PC-3 (cell line): ENCODE results near the gene RAB11A. TPM values are rescaled to one million over a fixed set of nuclear protein-coding genes. Genes with fewer than 3 reads are reported as not detected.

ENCODE experiments used
- ATAC-seq: fragments of 200-7000 bp; cut with Tn5 transposase; 2 replicates; pipeline ENCODE4 v1.9.1; 2020; ENCODE audit warnings: mild to moderate bottlenecking, moderate library complexity
- BruUV-seq: library from RNA; stranded (reverse); fragments of 400-500 nt; replicated peaks from 2 replicates; lab custom pipeline; 2021; lab: Mats Ljungman, UMichigan
- CTCF ChIA-PET: fragments of 300-600 bp; sonication (Branson Sonifier 250); formaldehyde crosslinking; loops from one replicate; lab custom pipeline; 2022; ENCODE audit warnings: antibody characterized with exemption; lab: Charles Lee
- POLR2A ChIA-PET: fragments of 300-600 bp; sonication (Branson Sonifier 250); formaldehyde crosslinking; loops from one replicate; lab custom pipeline; 2022; ENCODE audit warnings: antibody characterized with exemption; ENCODE audit not compliant: unreplicated experiment; lab: Charles Lee
- DNase-seq: peaks from one replicate; pipeline ENCODE4 v3.0.0-alpha.2; 2015
- H2AFZ ChIP-seq: fragments of 300-600 bp; sonication (generic); 2 replicates; pipeline ENCODE4 v1.6.0; 2016; ENCODE audit warnings: antibody characterized with exemption, low read length
- H3F3A ChIP-seq: fragments of 300-600 bp; sonication (generic); one replicate; pipeline ENCODE4 v1.6.0; 2017; ENCODE audit warnings: antibody characterized with exemption, low read length, control low read depth, mild to moderate bottlenecking; ENCODE audit not compliant: unreplicated experiment
- H3K27ac ChIP-seq: fragments of 300-600 bp; sonication (generic); 2 replicates; pipeline ENCODE4 v1.5.1; 2016; ENCODE audit warnings: mild to moderate bottlenecking, low read length
- H3K27me3 ChIP-seq: fragments of 300-600 bp; sonication (generic); 2 replicates; pipeline ENCODE4 v1.6.1; 2016; ENCODE audit warnings: low read length, mixed read lengths
- H3K36me3 ChIP-seq: fragments of 300-600 bp; sonication (generic); 2 replicates; pipeline ENCODE4 v1.6.1; 2016; ENCODE audit warnings: low read depth, mixed run types, low read length, mixed read lengths
- H3K4me1 ChIP-seq: fragments of 300-600 bp; sonication (generic); 2 replicates; pipeline ENCODE4 v1.5.1; 2016; ENCODE audit warnings: low read length; ENCODE audit not compliant: insufficient read depth
- H3K4me2 ChIP-seq: fragments of 300-600 bp; sonication (generic); 2 replicates; pipeline ENCODE4 v1.6.0; 2016; ENCODE audit warnings: low read length
- H3K4me3 ChIP-seq: fragments of 300-600 bp; sonication (generic); 2 replicates; pipeline ENCODE4 v1.5.1; 2016; ENCODE audit warnings: mild to moderate bottlenecking, low read length, mixed read lengths
- H3K79me2 ChIP-seq: fragments of 300-600 bp; sonication (generic); 2 replicates; pipeline ENCODE4 v1.6.1; 2017; ENCODE audit warnings: low read length, mixed read lengths
- H3K9ac ChIP-seq: fragments of 300-600 bp; sonication (generic); 2 replicates; pipeline ENCODE4 v1.6.0; 2016; ENCODE audit warnings: mild to moderate bottlenecking, low read length
- H3K9me2 ChIP-seq: fragments of 300-600 bp; sonication (generic); replicated peaks from 2 replicates; pipeline ENCODE4 v1.6.1; 2016; ENCODE audit warnings: mixed run types, low read length, mixed read lengths
- H3K9me3 ChIP-seq: fragments of 300-600 bp; sonication (generic); 2 replicates; pipeline ENCODE4 v1.6.1; 2016; ENCODE audit warnings: low read length, mixed read lengths
- H4K20me1 ChIP-seq: fragments of 300-600 bp; sonication (generic); 2 replicates; pipeline ENCODE4 v1.6.1; 2016; ENCODE audit warnings: low read length, mixed read lengths
- EZH2 ChIP-seq: fragments of 300-600 bp; sonication (generic); IDR thresholded peaks from one replicate; pipeline ENCODE4 v1.6.1; 2017; ENCODE audit warnings: antibody characterized with exemption, mild to moderate bottlenecking, low read length; ENCODE audit not compliant: unreplicated experiment
- EZH2phosphoT487 ChIP-seq: fragments of 300-600 bp; sonication (generic); IDR thresholded peaks from 2 replicates; pipeline ENCODE4 v1.6.1; 2018; ENCODE audit warnings: mild to moderate bottlenecking, antibody characterized with exemption, low read length, borderline replicate concordance
- intact Hi-C: fragments of 100-400 bp; cut with micrococcal nuclease; formaldehyde crosslinking; loops from 2 replicates; pipeline ENCODE4 v1.9.0; 2023
- total RNA-seq: library from RNA; depleted of rRNA; stranded (reverse); fragments of >200 nt; gene quantifications from 2 replicates; pipeline ENCODE4 v1.2.3, GENCODE V29; 2014
- TF ChIP-seq, protein P1 (sequence below): fragments of 300-600 bp; sonication (generic); conservative IDR thresholded peaks from 2 replicates; pipeline ENCODE4 v1.5.1; 2017; ENCODE audit warnings: antibody characterized with exemption, low read depth, mild to moderate bottlenecking, low read length

The RAB11A gene
- total RNA-seq, 1 experiment from 2014 or later: 171 TPM

DNA sequence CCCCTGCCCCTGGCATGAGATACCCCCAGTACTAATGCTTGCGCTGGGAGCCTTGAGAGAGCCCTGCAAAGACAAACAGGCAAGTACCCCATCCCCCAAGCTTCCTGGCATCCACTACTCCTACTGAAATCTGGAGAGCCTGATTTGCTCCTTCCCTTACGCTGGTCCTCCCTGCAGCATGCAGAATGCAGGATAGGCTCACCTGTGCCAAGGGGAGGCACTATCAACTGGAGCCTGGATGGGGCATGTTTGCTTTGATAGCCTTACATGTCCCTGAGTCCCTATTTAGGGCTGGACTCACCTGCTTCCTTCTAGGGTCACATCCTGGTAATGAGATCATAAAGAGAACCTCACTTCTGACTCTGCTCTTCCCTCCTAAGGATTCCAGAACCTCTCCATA is 42.9 kb downstream of the RAB11A start:
- Histone ChIP-seq H3K79me2 (no peaks in the 10 kb centered on the region), H3K27ac (no peak overlapping the region), H3K36me3 (no peaks in the 10 kb centered on the region), H3K9ac (no peak overlapping the region), H4K20me1 (no peaks in the 10 kb centered on the region), H2AFZ (no peak overlapping the region), H3K9me3 (no peaks in the 10 kb centered on the region), H3K27me3 (no peaks in the 10 kb centered on the region), H3K4me1 (no peaks in the 10 kb centered on the region), H3K4me2 (no peak overlapping the region), H3F3A (no peaks in the 10 kb centered on the region), H3K9me2 (no peaks in the 10 kb centered on the region), H3K4me3 (no peak overlapping the region)
- TF ChIP-seq EZH2phosphoT487: no peak
- ATAC-seq (no peak), DNase-seq (no peak)
- POLR2A ChIA-PET: no interaction called here
- no TSS peak for BruUV-seq
- CTCF ChIA-PET: no interaction called here
- intact Hi-C loops: no loop called here

DNA sequence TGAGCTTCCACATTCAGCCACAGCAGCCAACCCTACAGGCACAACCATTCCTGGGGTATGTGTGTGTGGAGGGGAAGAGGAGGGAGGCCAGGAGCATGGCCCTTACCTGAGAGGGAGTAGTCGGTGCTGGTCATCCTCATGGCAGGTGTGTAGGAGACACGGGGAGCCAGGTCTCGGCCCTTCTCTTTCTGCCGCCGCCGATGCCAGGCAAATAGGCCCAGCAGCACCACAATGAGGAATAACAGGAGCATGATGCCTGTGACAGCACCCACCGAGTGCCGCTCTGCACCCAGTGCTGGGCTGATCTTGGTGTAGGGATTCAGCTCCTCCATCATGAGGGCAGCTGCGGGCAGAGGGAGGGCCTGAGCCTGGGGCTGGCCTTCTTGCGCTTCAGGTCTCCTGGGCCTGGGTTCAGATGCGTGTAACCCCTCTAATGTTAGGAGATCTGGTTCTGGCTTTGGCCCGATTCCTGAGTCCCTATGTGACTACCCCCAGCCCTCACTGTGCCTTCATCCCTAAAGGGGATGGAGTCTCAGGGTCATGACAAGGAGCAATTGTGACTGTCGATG is 44.4 kb downstream of the RAB11A start:
- ChIA-PET POLR2A (no interaction called here), CTCF (no interaction called here)
- no peaks in the 10 kb centered on the region for H3F3A ChIP-seq
- no peak for DNase-seq
- H3K9me2 ChIP-seq: no peaks in the 10 kb centered on the region
- no peaks in the 10 kb centered on the region for H3K27me3 ChIP-seq
- TF ChIP-seq, protein P1, sequence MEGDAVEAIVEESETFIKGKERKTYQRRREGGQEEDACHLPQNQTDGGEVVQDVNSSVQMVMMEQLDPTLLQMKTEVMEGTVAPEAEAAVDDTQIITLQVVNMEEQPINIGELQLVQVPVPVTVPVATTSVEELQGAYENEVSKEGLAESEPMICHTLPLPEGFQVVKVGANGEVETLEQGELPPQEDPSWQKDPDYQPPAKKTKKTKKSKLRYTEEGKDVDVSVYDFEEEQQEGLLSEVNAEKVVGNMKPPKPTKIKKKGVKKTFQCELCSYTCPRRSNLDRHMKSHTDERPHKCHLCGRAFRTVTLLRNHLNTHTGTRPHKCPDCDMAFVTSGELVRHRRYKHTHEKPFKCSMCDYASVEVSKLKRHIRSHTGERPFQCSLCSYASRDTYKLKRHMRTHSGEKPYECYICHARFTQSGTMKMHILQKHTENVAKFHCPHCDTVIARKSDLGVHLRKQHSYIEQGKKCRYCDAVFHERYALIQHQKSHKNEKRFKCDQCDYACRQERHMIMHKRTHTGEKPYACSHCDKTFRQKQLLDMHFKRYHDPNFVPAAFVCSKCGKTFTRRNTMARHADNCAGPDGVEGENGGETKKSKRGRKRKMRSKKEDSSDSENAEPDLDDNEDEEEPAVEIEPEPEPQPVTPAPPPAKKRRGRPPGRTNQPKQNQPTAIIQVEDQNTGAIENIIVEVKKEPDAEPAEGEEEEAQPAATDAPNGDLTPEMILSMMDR: no peak
- TF ChIP-seq EZH2: no peak
- no peak for TF ChIP-seq EZH2phosphoT487
- BruUV-seq: no TSS peak
- no peaks in the 10 kb centered on the region for H3K36me3 ChIP-seq
- ATAC-seq: no peak
- no peak overlapping the region for H2AFZ ChIP-seq
- H3K4me1 ChIP-seq: no peaks in the 10 kb centered on the region
- no peak overlapping the region for H3K4me2 ChIP-seq
- no peak overlapping the region for H3K27ac ChIP-seq
- H3K9me3 ChIP-seq: no peaks in the 10 kb centered on the region
- no peak overlapping the region for H3K9ac ChIP-seq
- H3K79me2 ChIP-seq: no peaks in the 10 kb centered on the region
- intact Hi-C loops: no loop called here
- H3K4me3 ChIP-seq: no peak overlapping the region
- H4K20me1 ChIP-seq: no peaks in the 10 kb centered on the region

DNA sequence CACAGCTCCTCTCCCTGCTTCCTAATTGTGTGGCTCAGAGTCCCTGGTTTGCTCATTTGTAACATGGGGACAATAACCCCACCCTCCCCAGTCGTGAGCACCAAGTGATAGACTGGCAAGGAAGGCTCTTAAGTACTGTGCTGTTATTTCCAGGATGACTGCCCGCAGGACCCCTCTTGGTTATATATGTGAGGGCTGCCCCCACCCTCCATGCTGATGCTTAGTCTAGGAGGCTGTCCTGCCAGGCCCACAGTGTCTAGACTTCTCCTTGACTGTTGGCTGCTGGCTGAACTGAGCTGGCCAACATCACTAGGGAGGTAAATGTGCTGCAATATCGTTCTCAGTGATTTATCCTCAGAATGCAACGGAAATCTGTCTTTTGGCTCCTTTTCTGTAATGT is 45.1 kb downstream of the RAB11A start:
- no peaks in the 10 kb centered on the region for H3K27me3 ChIP-seq
- H3K4me2 ChIP-seq: no peak overlapping the region
- ATAC-seq: no peak
- no peak overlapping the region for H3K4me3 ChIP-seq
- no peaks in the 10 kb centered on the region for H3K9me3 ChIP-seq
- POLR2A ChIA-PET: no interaction called here
- H3K79me2 ChIP-seq: no peaks in the 10 kb centered on the region
- no peaks in the 10 kb centered on the region for H4K20me1 ChIP-seq
- no peak for DNase-seq
- H3K36me3 ChIP-seq: no peaks in the 10 kb centered on the region
- intact Hi-C loops: no loop called here
- no peaks in the 10 kb centered on the region for H3F3A ChIP-seq
- no peak for TF ChIP-seq EZH2phosphoT487
- no peak for TF ChIP-seq EZH2
- TF ChIP-seq, protein P1: no peak
- no peak overlapping the region for H2AFZ ChIP-seq
- no peaks in the 10 kb centered on the region for H3K4me1 ChIP-seq
- no peaks in the 10 kb centered on the region for H3K9me2 ChIP-seq
- H3K27ac ChIP-seq: no peak overlapping the region
- no peak overlapping the region for H3K9ac ChIP-seq
- CTCF ChIA-PET: no interaction called here
- BruUV-seq: no TSS peak
